Aorta (tissue), 5 donors: ENCODE data around the gene CCT6B. TPM values are rescaled to one million over a fixed set of nuclear protein-coding genes. Genes with fewer than 3 reads are reported as not detected.
"Not testable (repeated sequence)": the region's sequence is repeated elsewhere in the genome, so short reads cannot be mapped to it uniquely, and the experiment has no call there.

Experiments
- ATAC-seq: fragments of 200-7000 bp; cut with Tn5 transposase; one replicate; pipeline ENCODE4 v1.9.1; 2022; ENCODE audit warnings: moderate library complexity; ENCODE audit not compliant: low FRiP score
- DNase-seq, 2 donors: peaks; one replicate each; pipeline ENCODE4 v3.0.0-alpha.2; 2020
- H3K27ac ChIP-seq, 2 donors: one replicate each; pipeline ENCODE4 v1.5.1; 2013; ENCODE audit warnings: low read length in 2 of 2, mild to moderate bottlenecking in 2 of 2, moderate library complexity in 2 of 2, control low read depth in 1 of 2, inconsistent platforms in 1 of 2, low read depth in 1 of 2
- H3K27me3 ChIP-seq, 2 donors: one replicate each; pipeline ENCODE4 v1.6.1; 2013; ENCODE audit warnings: control low read depth in 1 of 2, low read length in 1 of 2, mild to moderate bottlenecking in 1 of 2, moderate library complexity in 1 of 2; ENCODE audit not compliant: insufficient read depth in 2 of 2, control insufficient read depth in 1 of 2
- H3K36me3 ChIP-seq, 2 donors: one replicate each; pipeline ENCODE4 v1.6.1; 2013; ENCODE audit warnings: control low read depth in 1 of 2, low read length in 1 of 2, mild to moderate bottlenecking in 1 of 2; ENCODE audit not compliant: insufficient read depth in 2 of 2, control insufficient read depth in 1 of 2
- H3K4me1 ChIP-seq, 2 donors: one replicate each; pipeline ENCODE4 v1.6.1; 2013; ENCODE audit warnings: low read length in 2 of 2, control low read depth in 1 of 2, mild to moderate bottlenecking in 1 of 2, moderate library complexity in 1 of 2; ENCODE audit not compliant: insufficient read depth in 2 of 2, control insufficient read depth in 1 of 2
- H3K4me3 ChIP-seq, 2 donors: one replicate each; pipeline ENCODE4 v1.5.1; 2013; ENCODE audit warnings: low read length in 2 of 2, control low read depth in 1 of 2, mild to moderate bottlenecking in 1 of 2
- H3K9me3 ChIP-seq: one replicate; pipeline ENCODE4 v1.6.1; 2013; ENCODE audit warnings: mild to moderate bottlenecking, low read length; ENCODE audit not compliant: control insufficient read depth
- WGBS, 2 donors: extraction: QIAGEN DNeasy Blood & Tissue Kit; methylation state at CpG; one replicate each; pipeline ENCODE4 v1.1.7; 2013; 5-methylcytosine and 5-hydroxymethylcytosine counted together
- intact Hi-C, 2 donors: fragments of 100-400 bp; cut with DNase I; formaldehyde crosslinking; loops; one replicate each; pipeline versions ENCODE4 v1.14.2 to v1.15.0; 2022
- polyA plus RNA-seq, 2 donors: library from polyadenylated mRNA; stranded (reverse); fragments of 200-250 nt; gene quantifications; one replicate each; pipeline ENCODE4 v1.2.3, GENCODE V29; 2013
- total RNA-seq, 2 donors: library from RNA; stranded (reverse); fragmentation: NEBNext Ultra II Directional; extraction: Animal tissue kit (Norgen Biotek cat#: 25700); gene quantifications; one replicate each; pipeline ENCODE4 v1.2.1, GENCODE V29; 2021
- donor health status: healthy with polysubstance abuse.
- donor health status: Bipolar disorder and iron deficiency.
- donor health status: DM: no; HTN: no; CAD: no.
- donor health status: DM: no; HTN: no; CAD: no.
- donor health status: DM: yes; HTN: yes; CAD: no.

Gene CCT6B
- total and polyA plus RNA-seq, 4 donors = 0.63 to 2.6 (median 2.2) TPM

GRCh38 chr17:35000965-35001364 lies 39.7 kb upstream of the CCT6B start:
- H3K27ac ChIP-seq, H3K4me1 ChIP-seq, DNase-seq, H3K36me3 ChIP-seq, ATAC-seq, H3K27me3 ChIP-seq, H3K9me3 ChIP-seq, H3K4me3 ChIP-seq: not testable (repeated sequence)
- WGBS, 2 donors = 88 to 91% methylated on average over 14 of the region's 14 CpGs
- intact Hi-C loops = loop anchor here in 1 of 2 donors (5.0 kb wide), 1 partner anchor 86 kb away; no protein-coding TSS in a partner anchor

GRCh38 chr17:34999456-34999855 lies 38.2 kb upstream of the CCT6B start:
- Histone ChIP-seq H3K4me3 (no peak overlapping the region), H3K9me3 (no peaks in the 10 kb centered on the region), H3K27me3 (no peaks in the 10 kb centered on the region), H3K27ac (no peak overlapping the region), H3K36me3 (peaks cover 3 to 9% of the 10 kb centered on the region in 2 donors), H3K4me1 (no peaks in the 10 kb centered on the region)
- DNase-seq = no peak
- ATAC-seq = no peak
- 96 to 98% methylated on average over 2 of the region's 2 CpGs for WGBS, 2 donors
- intact Hi-C loops = no loop called here

GRCh38 chr17:34998205-34998604 lies 36.9 kb upstream of the CCT6B start:
- Histone ChIP-seq H3K27me3 (no peaks in the 10 kb centered on the region), H3K27ac (peak overlapping the region in 1 of 2 donors; percentile 76), H3K36me3 (peaks cover 3 to 6% of the 10 kb centered on the region in 2 donors), H3K4me1 (no peaks in the 10 kb centered on the region), H3K4me3 (no peak overlapping the region), H3K9me3 (no peaks in the 10 kb centered on the region)
- DNase-seq (peak; percentile 77 to 83), ATAC-seq (peak; percentile 64)
- WGBS, 2 donors = 72 to 76% methylated on average over 5 of the region's 5 CpGs
- intact Hi-C loops = no loop called here

- peak; percentile 83 for ATAC-seq
- intact Hi-C loops = no loop called here
- Histone ChIP-seq H3K4me1 (no peaks in the 10 kb centered on the region), H3K9me3 (no peaks in the 10 kb centered on the region), H3K27me3 (no peaks in the 10 kb centered on the region), H3K27ac (peak overlapping the region in 1 of 2 donors; percentile 76), H3K36me3 (peaks cover 0 to 7% of the 10 kb centered on the region in 2 donors), H3K4me3 (no peak overlapping the region)
- peak in 1 of 2 donors; percentile 75 for DNase-seq
- 24 to 26% methylated on average over 11 of the region's 11 CpGs for WGBS, 2 donors
Measured at GRCh38 chr17:34997355-34997862, 36.1 kb upstream of the CCT6B start.

- WGBS, 2 donors = 80 to 82% methylated on average over 3 of the region's 3 CpGs
- no peak overlapping the region for H3K4me3 ChIP-seq
- H3K4me1 ChIP-seq = no peaks in the 10 kb centered on the region
- DNase-seq (no peak), ATAC-seq (no peak)
- intact Hi-C loops = no loop called here
- no peaks in the 10 kb centered on the region for H3K27me3 ChIP-seq
- no peaks in the 10 kb centered on the region for H3K9me3 ChIP-seq
- peaks cover 0 to 5% of the 10 kb centered on the region in 2 donors for H3K36me3 ChIP-seq
- peak overlapping the region in 1 of 2 donors; percentile 55 for H3K27ac ChIP-seq
Measured at GRCh38 chr17:34996422-34997285, 35.4 kb upstream of the CCT6B start.

GRCh38 chr17:34993031-34993430 lies 31.8 kb upstream of the CCT6B start:
- ATAC-seq (no peak), DNase-seq (no peak)
- intact Hi-C loops = no loop called here
- Histone ChIP-seq H3K4me1 (no peaks in the 10 kb centered on the region), H3K27me3 (no peaks in the 10 kb centered on the region), H3K4me3 (no peak overlapping the region), H3K9me3 (no peaks in the 10 kb centered on the region), H3K27ac (no peak overlapping the region), H3K36me3 (peaks cover 5 to 6% of the 10 kb centered on the region in 2 donors)
- WGBS, 2 donors = 69 to 70% methylated on average over 2 of the region's 2 CpGs

GRCh38 chr17:34991606-34992005 lies 30.3 kb upstream of the CCT6B start:
- ATAC-seq (no peak), DNase-seq (no peak)
- 88 to 93% methylated on average over 3 of the region's 3 CpGs for WGBS, 2 donors
- H3K9me3 ChIP-seq = no peaks in the 10 kb centered on the region
- H3K27ac ChIP-seq = no peak overlapping the region
- intact Hi-C loops = no loop called here
- no peaks in the 10 kb centered on the region for H3K4me1 ChIP-seq
- H3K4me3 ChIP-seq = no peak overlapping the region
- H3K36me3 ChIP-seq = peaks cover 5 to 6% of the 10 kb centered on the region in 2 donors
- no peaks in the 10 kb centered on the region for H3K27me3 ChIP-seq

GRCh38 chr17:34990921-34991365 lies 29.7 kb upstream of the CCT6B start:
- ATAC-seq = no peak
- peaks cover 5 to 6% of the 10 kb centered on the region in 2 donors for H3K36me3 ChIP-seq
- 82 to 91% methylated on average over 6 of the region's 6 CpGs for WGBS, 2 donors
- H3K27me3 ChIP-seq = no peaks in the 10 kb centered on the region
- no peaks in the 10 kb centered on the region for H3K4me1 ChIP-seq
- no peak overlapping the region for H3K27ac ChIP-seq
- intact Hi-C loops = no loop called here
- H3K4me3 ChIP-seq = no peak overlapping the region
- no peak for DNase-seq
- H3K9me3 ChIP-seq = no peaks in the 10 kb centered on the region

GRCh38 chr17:34989473-34989872 lies 28.2 kb upstream of the CCT6B start:
- no peak overlapping the region for H3K27ac ChIP-seq
- no peaks in the 10 kb centered on the region for H3K27me3 ChIP-seq
- H3K9me3 ChIP-seq = no peaks in the 10 kb centered on the region
- H3K4me1 ChIP-seq = no peaks in the 10 kb centered on the region
- intact Hi-C loops = no loop called here
- no peak overlapping the region for H3K4me3 ChIP-seq
- ATAC-seq (no peak), DNase-seq (no peak)
- peaks cover 5 to 6% of the 10 kb centered on the region in 2 donors for H3K36me3 ChIP-seq
- 93% methylated on average over 10 of the region's 10 CpGs for WGBS, 2 donors
